Activated naive CD8-positive, alpha-beta T cell treated with anti-CD3 and anti-CD28 coated beads, Interleukin-2, amount 50 U/mL, for 24 hours (primary cell): ENCODE data around the gene ZSCAN32.

ENCODE experiments used
- ATAC-seq: fragments of 150-1000 bp; cut with Tn5 transposase; one replicate; pipeline ENCODE4 v1.10.0; 2021
- DNase-seq: peaks from one replicate; pipeline ENCODE4 v3.0.0; 2021
- H3K27ac Mint-ChIP-seq: one replicate; pipeline ENCODE4 v1.8.0; 2021; ENCODE audit warnings: mild to moderate bottlenecking, mixed read lengths
- H3K27me3 Mint-ChIP-seq: one replicate; pipeline ENCODE4 v1.8.0; 2021; ENCODE audit warnings: mixed read lengths
- H3K36me3 Mint-ChIP-seq: one replicate; pipeline ENCODE4 v1.8.0; 2021; ENCODE audit warnings: low read depth, mixed read lengths
- H3K4me1 Mint-ChIP-seq: one replicate; pipeline ENCODE4 v1.8.0; 2021; ENCODE audit warnings: mixed read lengths
- H3K4me3 Mint-ChIP-seq: one replicate; pipeline ENCODE4 v1.8.0; 2021; ENCODE audit warnings: mild to moderate bottlenecking, moderate library complexity, mixed read lengths
- H3K9me3 Mint-ChIP-seq: one replicate; pipeline ENCODE4 v1.8.0; 2021; ENCODE audit warnings: mixed read lengths

Gene ZSCAN32

DNA sequence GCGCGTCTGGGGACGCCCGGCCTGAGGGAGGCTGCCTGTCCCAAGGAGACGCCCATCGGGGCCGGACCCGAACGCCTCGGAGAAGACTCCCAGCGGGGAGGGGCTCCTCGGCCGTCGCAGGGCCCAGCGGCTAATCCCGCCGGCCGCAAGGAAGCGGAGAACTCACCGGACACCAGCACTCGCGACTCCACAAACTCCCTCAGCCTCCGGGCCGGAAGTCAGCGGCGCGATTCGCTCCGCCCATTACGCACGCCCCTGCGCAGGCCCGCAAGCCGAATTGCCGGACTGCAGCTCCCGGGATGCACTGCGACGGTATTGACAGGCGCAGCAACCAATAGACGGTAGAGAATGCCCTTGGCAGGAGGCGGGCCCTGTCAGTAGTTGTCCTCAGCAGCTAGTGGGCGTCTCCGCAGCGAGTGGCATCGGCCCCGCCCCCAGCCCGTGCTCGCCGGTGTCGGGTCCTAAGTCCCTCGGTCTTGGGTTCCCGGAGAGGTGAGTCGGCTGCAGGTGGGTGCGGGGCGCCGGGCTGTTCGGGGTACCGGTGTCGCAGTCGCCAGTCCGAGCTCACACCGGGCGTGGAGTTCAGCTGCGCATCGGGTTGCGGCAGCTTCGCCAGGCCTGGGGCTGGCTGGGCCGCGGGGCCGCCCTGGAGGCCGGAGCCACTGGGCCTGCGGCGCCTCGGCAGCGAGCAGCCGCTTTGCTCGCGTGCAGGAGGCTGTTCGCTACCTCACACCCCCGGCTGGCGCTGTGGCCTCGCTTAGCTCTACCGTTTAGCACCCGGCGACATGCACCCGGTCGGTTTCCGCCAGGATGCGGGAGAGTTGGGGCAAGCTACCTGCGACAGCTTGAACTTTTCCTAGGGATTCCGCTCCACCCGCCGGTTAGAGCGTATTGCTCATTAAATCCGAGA lies at the start of gene ZSCAN32, which contains the start of gene ZNF174:
Gene ZSCAN32, minus strand, starts transcription at position 226 of the 910 bp plus-strand sequence. CDS start 3,447 bp downstream, outside the sequence.
Gene ZNF174, plus strand, starts transcription at position 437 of the 910 bp plus-strand sequence. CDS start 790 bp downstream, outside the sequence.
- peaks cover 60% of the 10 kb centered on the region for H3K36me3 Mint-ChIP-seq

DNA sequence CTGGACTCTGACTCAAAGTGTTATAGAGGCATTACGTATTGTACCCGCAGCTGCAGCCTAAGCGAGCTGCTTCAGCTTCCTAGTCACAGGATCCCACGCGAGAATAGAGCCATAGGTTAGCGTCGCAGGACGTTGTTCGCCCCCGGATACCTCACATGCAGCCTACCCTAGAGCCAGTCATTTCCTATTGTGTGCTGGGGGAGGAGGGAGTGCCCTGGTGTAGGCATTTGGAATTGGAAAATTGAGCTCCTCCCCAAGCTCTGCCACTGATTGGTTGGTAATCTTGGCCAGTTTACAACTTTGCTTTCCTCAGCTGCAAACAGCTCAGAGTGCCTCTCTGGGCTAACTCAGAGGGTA lies 43.2 kb upstream of the ZSCAN32 start:
- peak overlapping the region; percentile 92 for H3K4me3 Mint-ChIP-seq
- peak overlapping the region; percentile 97 for H3K27ac Mint-ChIP-seq
- peaks cover 30% of the 10 kb centered on the region for H3K4me1 Mint-ChIP-seq
- H3K27me3 Mint-ChIP-seq = no peaks in the 10 kb centered on the region
- ATAC-seq (peak; percentile 66), DNase-seq (peak; percentile 30)
- peaks cover 12% of the 10 kb centered on the region for H3K9me3 Mint-ChIP-seq
- H3K36me3 Mint-ChIP-seq = peaks cover 30% of the 10 kb centered on the region

More for the DNA sequence above, at the start of gene ZSCAN32, which contains the start of gene ZNF174:
- peak within 1 kb of the TSS; percentile 95 for H3K4me3 Mint-ChIP-seq
- ATAC-seq = peak; percentile 100
- H3K4me1 Mint-ChIP-seq = peaks cover 40% of the 10 kb centered on the region
- H3K27me3 Mint-ChIP-seq = no peaks in the 10 kb centered on the region
- H3K27ac Mint-ChIP-seq = peak within 1 kb of the TSS; percentile 82
- H3K9me3 Mint-ChIP-seq = peaks cover 42% of the 10 kb centered on the region
- DNase-seq = peak; percentile 98

DNA sequence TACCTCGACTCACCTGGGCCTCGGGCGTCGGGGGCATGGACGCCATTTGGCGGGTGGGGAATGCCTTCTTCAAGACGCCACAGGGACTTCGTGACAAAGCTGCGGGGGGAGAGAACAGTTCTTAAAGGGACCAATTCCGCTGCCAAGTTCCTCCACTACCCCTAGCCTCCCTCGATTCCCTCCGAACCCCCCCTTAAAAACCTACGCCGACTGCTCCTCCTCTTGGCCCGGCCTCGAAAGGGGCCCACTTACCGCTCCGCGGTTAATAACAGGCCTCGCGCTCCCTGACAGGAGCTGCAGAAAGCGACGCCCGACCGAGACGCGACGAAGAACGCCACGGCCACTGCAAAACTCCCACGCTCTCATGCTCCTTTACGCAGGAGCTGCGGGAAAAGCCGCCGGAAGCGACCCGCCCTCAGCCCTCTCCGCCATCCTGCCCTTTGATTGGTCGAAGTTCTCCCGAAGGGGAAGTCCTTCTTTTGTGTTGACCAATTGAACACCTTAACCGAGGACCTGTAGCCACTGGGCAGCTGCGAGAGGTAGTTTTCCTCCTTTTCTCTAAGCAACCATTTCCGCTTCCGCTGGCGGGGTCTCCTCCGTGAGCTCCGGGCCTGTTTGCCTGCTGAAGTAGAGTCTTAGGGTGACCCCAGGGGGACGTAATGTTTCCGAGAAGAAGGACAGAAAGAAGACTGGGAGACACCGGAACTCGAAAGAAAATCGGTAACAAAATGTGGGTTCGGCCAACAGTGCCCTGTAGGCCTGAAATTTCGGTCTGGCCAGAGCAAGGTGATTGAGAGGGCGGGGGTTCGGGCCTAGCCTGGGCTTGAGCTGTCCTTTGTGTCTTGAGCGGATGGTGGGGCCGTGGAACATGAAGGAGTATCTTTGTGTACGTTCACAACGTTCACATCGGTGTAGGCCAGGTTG lies 42.6 kb upstream of the ZSCAN32 start, which contains the start of the genes NAA60 and ZNF597:
Gene NAA60, plus strand, starts transcription at position 573 of the 924 bp plus-strand sequence. CDS start 32,548 bp downstream, outside the sequence.
Gene ZNF597, minus strand, starts transcription at position 397 of the 924 bp plus-strand sequence. Its CDS starts 351 bp downstream, at position 46.
- H3K9me3 Mint-ChIP-seq = peaks cover 12% of the 10 kb centered on the region
- DNase-seq (peak; percentile 75), ATAC-seq (peak; percentile 95)
- H3K4me1 Mint-ChIP-seq = peaks cover 30% of the 10 kb centered on the region
- H3K27me3 Mint-ChIP-seq = no peaks in the 10 kb centered on the region
- peak within 1 kb of the TSS; percentile 92 for H3K4me3 Mint-ChIP-seq
- peak within 1 kb of the TSS; percentile 97 for H3K27ac Mint-ChIP-seq
- H3K36me3 Mint-ChIP-seq = peaks cover 26% of the 10 kb centered on the region

DNA sequence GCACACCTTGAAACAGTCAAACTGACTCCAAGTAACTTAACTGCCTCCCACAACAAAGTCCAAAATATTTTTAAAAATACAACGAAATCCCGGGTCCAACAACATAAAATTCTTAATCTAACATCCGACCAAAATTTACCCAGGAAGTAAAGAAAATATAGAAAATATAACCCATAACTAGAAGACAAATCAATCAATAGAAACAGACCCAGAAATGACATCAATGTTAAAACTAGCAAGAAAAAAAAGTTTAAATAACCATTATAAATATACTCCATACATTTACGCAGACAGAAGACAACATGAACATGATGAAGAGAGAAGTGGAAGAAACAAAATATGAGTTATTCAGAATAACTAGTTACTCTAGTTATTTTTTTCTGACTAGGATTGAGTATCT lies 38.8 kb upstream of the ZSCAN32 start:
- Mint-ChIP-seq H3K27me3 (no peaks in the 10 kb centered on the region), H3K4me3 (no peak overlapping the region), H3K4me1 (peaks cover 20% of the 10 kb centered on the region), H3K36me3 (peaks cover 29% of the 10 kb centered on the region), H3K9me3 (peaks cover 12% of the 10 kb centered on the region), H3K27ac (no peak overlapping the region)
- ATAC-seq (no peak), DNase-seq (no peak)

DNA sequence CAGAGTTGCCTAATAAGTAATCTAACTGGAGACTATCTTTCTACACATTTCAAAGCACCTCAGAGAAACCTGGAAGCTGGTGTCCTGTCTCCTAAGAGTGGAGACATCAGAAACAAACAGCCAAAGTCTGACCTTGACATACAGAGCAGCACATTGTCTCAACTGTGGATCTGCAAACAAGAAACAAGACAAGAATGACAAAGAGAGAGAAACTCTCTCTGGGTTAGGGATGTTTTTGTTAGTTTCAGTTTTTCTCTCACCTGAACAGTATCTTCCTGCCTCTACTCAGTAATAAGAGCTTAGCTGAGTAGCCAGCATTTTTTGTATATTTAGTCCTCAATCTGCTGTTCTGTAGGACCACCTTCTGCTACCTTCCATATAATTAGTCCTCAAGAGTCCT lies 33.6 kb upstream of the ZSCAN32 start:
- peaks cover 20% of the 10 kb centered on the region for H3K4me1 Mint-ChIP-seq
- peaks cover 6% of the 10 kb centered on the region for H3K9me3 Mint-ChIP-seq
- H3K4me3 Mint-ChIP-seq = no peak overlapping the region
- H3K27me3 Mint-ChIP-seq = no peaks in the 10 kb centered on the region
- no peak for ATAC-seq
- H3K27ac Mint-ChIP-seq = no peak overlapping the region
- H3K36me3 Mint-ChIP-seq = peaks cover 32% of the 10 kb centered on the region
- no peak for DNase-seq

DNA sequence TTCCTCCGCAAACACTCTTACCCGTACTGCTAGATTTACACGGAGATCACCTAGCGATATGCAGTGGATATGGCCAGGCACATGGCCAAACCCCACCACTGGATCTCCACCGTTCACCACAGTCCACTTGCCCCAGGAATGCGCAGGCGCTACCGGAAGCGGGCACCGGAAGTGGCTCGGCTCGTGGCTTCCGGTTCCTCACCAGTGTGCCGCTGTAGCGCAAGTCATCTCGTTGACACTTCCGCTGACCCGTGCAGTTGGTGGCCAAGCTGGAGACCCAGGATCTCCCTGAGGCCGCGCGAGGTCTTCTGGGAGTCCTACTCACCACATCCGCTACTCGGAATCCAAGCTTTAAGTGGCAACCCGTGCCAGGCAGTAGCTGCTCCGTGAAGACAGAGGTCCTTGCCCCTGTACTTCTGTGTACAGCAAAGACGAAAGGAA lies 31.0 kb upstream of the ZSCAN32 start:
- Mint-ChIP-seq H3K4me1 (peaks cover 19% of the 10 kb centered on the region), H3K4me3 (peak overlapping the region; percentile 71), H3K9me3 (peaks cover 6% of the 10 kb centered on the region), H3K27me3 (no peaks in the 10 kb centered on the region), H3K36me3 (peaks cover 25% of the 10 kb centered on the region), H3K27ac (peak overlapping the region; percentile 78)
- DNase-seq (peak; percentile 68), ATAC-seq (peak; percentile 79)

DNA sequence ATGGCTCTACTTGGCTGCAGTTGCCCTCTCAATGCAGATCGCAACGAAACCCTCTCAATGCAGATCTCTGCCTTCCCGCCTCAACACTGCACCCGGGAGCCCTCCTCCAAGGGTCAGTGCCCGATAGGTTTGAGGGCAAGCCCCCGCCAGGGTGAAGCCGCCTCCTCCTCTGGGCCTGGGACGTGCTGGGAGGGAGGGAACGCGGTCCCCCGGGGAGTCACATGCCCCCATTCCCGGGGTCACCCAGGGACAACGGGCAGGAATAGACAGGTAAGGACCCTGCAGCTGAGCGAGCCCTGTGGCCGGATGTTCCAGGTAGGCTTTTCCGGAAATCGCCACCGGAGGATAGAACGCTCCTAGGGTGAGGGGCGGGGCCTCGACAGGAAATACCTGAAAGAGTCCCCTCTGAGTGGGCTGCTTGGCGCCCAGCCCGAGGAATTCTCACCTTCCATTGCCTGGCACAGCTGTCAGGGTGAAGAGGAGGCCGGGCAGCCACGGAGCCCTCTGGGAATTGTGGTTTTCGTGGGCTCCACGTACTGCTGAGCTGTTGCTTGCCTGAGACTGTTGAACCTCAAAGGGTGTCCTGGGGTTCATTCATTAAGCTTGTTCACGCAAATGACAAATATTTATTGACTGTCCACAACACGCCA lies 13.1 kb upstream of the ZSCAN32 start:
- no peak for DNase-seq
- ATAC-seq = no peak
- Mint-ChIP-seq H3K4me3 (no peak overlapping the region), H3K27me3 (no peaks in the 10 kb centered on the region), H3K27ac (no peak overlapping the region), H3K36me3 (peaks cover 27% of the 10 kb centered on the region), H3K4me1 (no peaks in the 10 kb centered on the region), H3K9me3 (peaks cover 46% of the 10 kb centered on the region)

DNA sequence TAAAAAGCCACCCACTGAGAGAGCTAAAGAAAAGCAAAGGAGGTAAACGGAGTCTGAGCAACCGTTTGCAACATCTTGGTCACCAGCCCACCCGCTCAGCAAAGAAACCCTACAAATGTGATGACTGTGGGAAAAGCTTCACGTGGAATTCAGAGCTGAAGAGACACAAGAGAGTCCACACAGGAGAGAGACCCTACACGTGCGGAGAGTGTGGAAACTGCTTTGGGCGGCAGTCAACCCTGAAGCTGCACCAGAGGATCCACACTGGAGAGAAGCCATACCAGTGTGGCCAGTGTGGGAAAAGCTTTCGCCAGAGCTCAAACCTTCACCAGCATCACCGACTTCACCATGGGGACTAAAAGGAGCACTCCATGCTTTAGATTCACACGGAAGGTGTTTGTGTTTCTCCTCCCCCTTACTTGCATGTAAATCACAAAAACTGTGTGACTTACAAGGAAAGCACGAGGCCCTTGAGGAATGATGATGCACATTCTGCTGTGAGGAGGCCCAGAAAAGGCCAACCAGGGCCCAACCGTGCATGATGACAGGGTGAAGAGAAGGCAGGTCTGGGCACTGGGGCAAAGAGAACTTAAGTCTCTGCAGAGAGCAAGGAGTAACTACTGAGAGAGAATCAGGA lies 7.9 kb upstream of the ZSCAN32 start:
- Mint-ChIP-seq H3K9me3 (peaks cover 68% of the 10 kb centered on the region), H3K27me3 (no peaks in the 10 kb centered on the region), H3K27ac (no peak overlapping the region), H3K4me1 (peaks cover 4% of the 10 kb centered on the region), H3K36me3 (peaks cover 75% of the 10 kb centered on the region), H3K4me3 (no peak overlapping the region)
- ATAC-seq (no peak), DNase-seq (no peak)

DNA sequence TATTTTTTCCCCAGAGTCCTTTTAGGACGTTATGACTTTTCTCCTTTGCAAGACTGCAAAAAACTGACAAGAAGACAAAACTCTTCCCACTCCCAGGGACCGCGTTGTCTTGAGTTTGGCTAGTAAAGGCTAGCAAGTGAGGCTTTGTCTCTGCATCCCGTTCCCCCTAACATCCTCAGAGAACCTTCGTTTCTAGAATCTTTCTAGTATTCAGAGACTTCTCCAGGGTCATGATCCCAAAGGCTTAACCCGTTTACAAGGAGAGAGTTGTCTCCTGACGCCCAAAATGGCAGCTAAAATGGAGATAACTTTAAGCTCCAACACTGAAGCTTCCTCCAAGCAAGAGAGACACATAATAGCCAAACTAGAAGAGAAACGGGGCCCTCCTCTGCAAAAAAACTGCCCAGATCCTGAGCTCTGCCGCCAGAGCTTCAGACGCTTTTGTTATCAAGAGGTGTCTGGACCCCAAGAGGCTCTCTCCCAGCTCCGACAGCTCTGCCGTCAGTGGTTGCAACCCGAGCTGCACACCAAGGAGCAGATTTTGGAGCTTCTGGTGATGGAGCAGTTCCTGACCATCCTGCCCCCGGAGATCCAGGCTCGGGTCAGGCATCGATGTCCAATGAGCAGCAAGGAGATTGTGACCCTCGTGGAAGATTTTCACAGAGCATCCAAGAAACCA lies 1.1 kb upstream of the ZSCAN32 start:
- ATAC-seq (no peak), DNase-seq (no peak)
- Mint-ChIP-seq H3K4me1 (peaks cover 41% of the 10 kb centered on the region), H3K27me3 (no peaks in the 10 kb centered on the region), H3K27ac (peak overlapping the region; percentile 80), H3K9me3 (peaks cover 42% of the 10 kb centered on the region), H3K4me3 (peak overlapping the region; percentile 95), H3K36me3 (peaks cover 60% of the 10 kb centered on the region)

DNA sequence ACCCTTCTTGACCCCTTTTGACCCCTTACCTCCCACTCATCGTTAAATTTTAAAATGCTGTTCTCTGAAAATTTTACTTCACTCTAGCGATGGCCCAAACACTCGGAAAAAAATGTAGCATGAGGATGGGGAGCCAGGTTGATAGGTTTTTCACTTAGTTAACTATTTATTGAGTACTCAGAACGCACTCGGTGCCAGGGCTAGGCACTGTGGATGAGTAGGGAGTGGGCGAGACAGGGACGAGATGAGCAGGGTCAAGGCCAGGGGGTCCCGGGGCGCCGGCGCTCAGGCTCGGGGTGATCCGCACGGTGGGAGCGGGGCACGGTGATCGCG lies 392 bp downstream of the ZSCAN32 start:
- Mint-ChIP-seq H3K27me3 (no peaks in the 10 kb centered on the region), H3K4me3 (peak overlapping the region; percentile 95), H3K27ac (peak overlapping the region; percentile 82), H3K9me3 (peaks cover 38% of the 10 kb centered on the region), H3K4me1 (peaks cover 39% of the 10 kb centered on the region), H3K36me3 (peaks cover 60% of the 10 kb centered on the region)
- DNase-seq (no peak), ATAC-seq (peak; percentile 34)

DNA sequence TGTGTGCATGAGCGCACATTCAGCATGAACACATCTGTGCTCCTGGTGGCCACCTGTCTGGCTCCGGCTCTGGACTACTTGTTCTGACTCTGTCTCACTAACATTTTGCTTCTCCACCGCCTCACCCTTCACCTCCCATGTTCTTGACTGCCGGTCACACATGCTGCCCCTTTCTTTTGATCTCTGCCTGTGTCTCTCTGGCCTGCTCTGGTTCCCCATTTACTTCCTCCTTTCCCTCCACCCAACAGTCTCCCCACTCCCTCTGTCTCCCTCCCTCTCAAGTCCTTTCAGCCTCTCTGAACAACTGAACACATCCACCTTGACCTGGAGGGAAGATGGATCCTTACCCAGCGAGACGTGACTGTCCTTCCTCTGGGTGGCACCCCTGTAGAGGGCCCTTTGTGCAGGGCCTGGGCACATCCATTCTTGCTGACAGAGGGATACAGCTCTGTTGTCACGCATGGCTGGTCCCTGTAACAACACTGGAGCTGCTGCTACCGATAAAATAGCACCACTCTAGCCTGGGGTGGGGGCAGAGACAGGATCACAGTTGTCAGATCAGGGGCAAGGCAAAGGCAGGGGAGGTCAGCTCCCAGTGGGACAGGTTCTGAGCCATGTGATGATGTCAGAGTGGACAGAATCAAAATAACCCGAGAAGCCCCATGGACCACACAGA lies 11.0 kb downstream of the ZSCAN32 start:
- Mint-ChIP-seq H3K27ac (no peak overlapping the region), H3K4me3 (no peak overlapping the region), H3K9me3 (peaks cover 50% of the 10 kb centered on the region), H3K4me1 (peaks cover 5% of the 10 kb centered on the region), H3K36me3 (peaks cover 86% of the 10 kb centered on the region), H3K27me3 (no peaks in the 10 kb centered on the region)
- no peak for DNase-seq
- no peak for ATAC-seq

DNA sequence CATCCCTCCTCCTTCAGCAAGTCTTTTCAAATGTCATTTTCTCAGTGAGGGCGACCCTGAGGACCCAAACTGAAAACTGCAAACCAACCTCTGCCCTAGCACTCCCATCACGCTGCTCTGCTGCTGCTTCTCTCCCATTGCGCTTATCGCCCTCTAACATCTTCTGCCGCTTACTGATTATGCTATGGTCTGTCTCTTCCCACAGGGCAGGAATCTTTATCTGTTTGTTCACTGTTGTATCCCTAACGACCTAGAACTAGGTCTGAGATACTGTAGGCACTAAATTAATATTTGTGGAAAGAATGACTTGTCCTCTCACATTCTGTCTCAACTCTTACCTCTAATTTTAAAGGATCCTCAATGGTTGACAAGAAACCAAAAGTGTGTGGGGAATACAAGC lies 12.5 kb downstream of the ZSCAN32 start:
- no peaks in the 10 kb centered on the region for H3K4me1 Mint-ChIP-seq

DNA sequence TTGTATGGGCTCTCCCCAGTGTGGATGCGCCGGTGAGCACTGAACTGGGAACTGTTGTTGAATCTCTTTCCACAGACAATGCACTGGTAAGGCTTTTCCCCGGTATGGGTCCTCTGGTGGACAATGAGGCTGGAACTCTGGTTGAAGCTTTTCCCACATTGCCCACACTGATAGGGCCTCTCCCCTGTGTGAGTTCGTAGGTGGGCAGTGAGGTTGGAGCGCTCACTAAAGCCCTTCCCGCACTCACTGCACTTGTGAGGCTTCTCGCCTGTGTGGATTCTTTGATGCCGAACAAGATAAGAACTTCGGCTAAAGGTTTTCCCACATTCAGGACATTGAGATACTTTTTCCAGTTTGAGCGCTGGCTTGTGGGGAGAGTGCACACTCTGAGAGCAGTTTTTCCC lies 17.8 kb downstream of the ZSCAN32 start:
- DNase-seq (no peak), ATAC-seq (no peak)
- Mint-ChIP-seq H3K4me1 (no peaks in the 10 kb centered on the region), H3K4me3 (no peak overlapping the region), H3K27ac (no peak overlapping the region), H3K36me3 (peaks cover 80% of the 10 kb centered on the region), H3K27me3 (no peaks in the 10 kb centered on the region), H3K9me3 (peaks cover 65% of the 10 kb centered on the region)

More for the DNA sequence above, 12.5 kb downstream of the ZSCAN32 start:
- DNase-seq (no peak), ATAC-seq (no peak)
- peaks cover 51% of the 10 kb centered on the region for H3K9me3 Mint-ChIP-seq
- H3K27me3 Mint-ChIP-seq = no peaks in the 10 kb centered on the region
- peaks cover 86% of the 10 kb centered on the region for H3K36me3 Mint-ChIP-seq
- H3K27ac Mint-ChIP-seq = no peak overlapping the region
- no peak overlapping the region for H3K4me3 Mint-ChIP-seq
